Activated naive CD8-positive, alpha-beta T cell treated with anti-CD3 and anti-CD28 coated beads, Interleukin-2, amount 10 ng/mL, durations not matched to agents 7 days and 5 days (primary cell): ENCODE data around the gene MT1X. TPM values are rescaled to one million over a fixed set of nuclear protein-coding genes. Genes with fewer than 3 reads are reported as not detected.

Experiments used
- ATAC-seq: fragments of 150-1000 bp; cut with Tn5 transposase; one replicate; pipeline ENCODE4 v1.10.0; 2021; ENCODE audit warnings: low read depth, moderate library complexity
- POLR2A ChIA-PET: fragments of 350-600 bp; sonication (Branson Sonifier 250); formaldehyde crosslinking; loops from one replicate; lab custom pipeline; 2021; ENCODE audit warnings: antibody characterized with exemption; lab: Charles Lee
- DNase-seq: peaks from one replicate; pipeline ENCODE4 v3.0.0; 2021
- H3K27ac Mint-ChIP-seq: one replicate; pipeline ENCODE4 v1.8.0; 2022; ENCODE audit warnings: mild to moderate bottlenecking, mixed read lengths
- H3K27me3 Mint-ChIP-seq: one replicate; pipeline ENCODE4 v1.8.0; 2022; ENCODE audit warnings: mild to moderate bottlenecking, moderate library complexity, mixed read lengths
- H3K36me3 Mint-ChIP-seq: one replicate; pipeline ENCODE4 v1.8.0; 2021; ENCODE audit warnings: mild to moderate bottlenecking, mixed read lengths
- H3K4me1 Mint-ChIP-seq: one replicate; pipeline ENCODE4 v1.8.0; 2021; ENCODE audit warnings: mixed read lengths
- H3K4me3 Mint-ChIP-seq: one replicate; pipeline ENCODE4 v1.8.0; 2022; ENCODE audit warnings: mild to moderate bottlenecking, moderate library complexity, mixed read lengths
- H3K9me3 Mint-ChIP-seq: one replicate; pipeline ENCODE4 v1.8.0; 2021; ENCODE audit warnings: mixed read lengths
- total RNA-seq, 2 experiments: library from RNA; stranded (reverse); gene quantifications; one replicate each; pipeline ENCODE4 v1.2.3, GENCODE V29; 2021

MT1X gene
- total RNA-seq, 2 experiments from 2014 or later, result 35.0 to 35.4 TPM

- H3K27ac Mint-ChIP-seq, result peak overlapping the region; percentile 26
- ATAC-seq (peak; percentile 1), DNase-seq (no peak)
- no peaks in the 10 kb centered on the region for H3K9me3 Mint-ChIP-seq
- H3K4me3 Mint-ChIP-seq, result peak overlapping the region; percentile 68
- H3K36me3 Mint-ChIP-seq, result no peaks in the 10 kb centered on the region
- H3K27me3 Mint-ChIP-seq, result peaks cover 64% of the 10 kb centered on the region
- POLR2A ChIA-PET, result interaction anchor here (0.8 to 1.7 kb wide), 7 partner anchors 13 to 58 kb away, joined by 5 to 11 read pairs (median 6); partner anchors contain the start of genes MT1E, MT1F and MT1X
- H3K4me1 Mint-ChIP-seq, result peaks cover 17% of the 10 kb centered on the region
Observed at GRCh38 chr16:56643833-56644232, 38.4 kb upstream of the MT1X start.

DNA sequence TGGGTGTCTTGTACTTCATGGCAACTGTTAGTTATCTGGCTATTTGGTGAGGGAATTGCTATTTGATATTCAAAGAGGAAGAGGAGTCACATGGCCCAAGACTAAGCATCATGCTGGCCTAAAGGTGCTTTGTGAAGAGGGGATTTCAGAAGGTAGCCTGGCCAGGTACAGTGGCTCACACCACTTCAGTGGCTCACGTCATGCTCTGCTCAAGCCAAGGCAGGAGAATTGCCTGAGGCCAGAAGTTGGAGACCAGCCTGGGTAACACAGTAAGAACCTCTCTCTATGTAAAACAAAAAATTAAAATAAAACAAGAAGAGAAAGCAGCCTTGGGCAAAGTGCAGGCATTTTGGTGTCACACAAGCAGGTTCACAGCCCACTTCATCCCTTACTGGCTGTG lies 37.0 kb upstream of the MT1X start:
- Mint-ChIP-seq H3K4me3 (no peak overlapping the region), H3K4me1 (peaks cover 17% of the 10 kb centered on the region), H3K27ac (no peak overlapping the region), H3K27me3 (peaks cover 53% of the 10 kb centered on the region), H3K9me3 (no peaks in the 10 kb centered on the region), H3K36me3 (no peaks in the 10 kb centered on the region)
- POLR2A ChIA-PET, result no interaction called here
- DNase-seq (no peak), ATAC-seq (no peak)

DNA sequence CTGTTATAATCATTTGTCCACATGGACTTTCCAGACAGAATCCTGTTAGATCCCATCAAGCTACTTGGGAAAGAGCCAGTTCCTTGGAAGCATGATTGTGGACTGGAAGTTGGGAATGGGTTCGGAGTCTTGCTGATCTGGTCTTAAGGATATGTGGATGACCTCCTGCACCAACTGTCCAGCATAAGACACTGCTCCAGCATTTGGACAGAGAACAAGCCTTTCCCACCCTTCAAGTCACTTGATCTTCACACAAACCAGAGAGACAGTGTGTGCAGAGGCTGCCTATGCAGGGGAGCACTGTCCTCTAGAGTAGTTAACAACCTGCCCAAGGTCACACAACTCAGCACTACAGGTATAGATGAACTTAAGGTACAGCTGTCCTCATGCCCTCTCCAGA lies 36.4 kb upstream of the MT1X start:
- peaks cover 17% of the 10 kb centered on the region for H3K4me1 Mint-ChIP-seq
- no peak overlapping the region for H3K4me3 Mint-ChIP-seq
- ATAC-seq (no peak), DNase-seq (no peak)
- H3K27ac Mint-ChIP-seq, result no peak overlapping the region
- H3K36me3 Mint-ChIP-seq, result no peaks in the 10 kb centered on the region
- H3K9me3 Mint-ChIP-seq, result no peaks in the 10 kb centered on the region
- POLR2A ChIA-PET, result interaction anchor here (1.1 kb wide), 1 partner anchor 11 kb away, joined by 3 read pairs; no protein-coding TSS in a partner anchor
- H3K27me3 Mint-ChIP-seq, result peaks cover 48% of the 10 kb centered on the region

GRCh38 chr16:56647641-56648431 lies 34.4 kb upstream of the MT1X start:
- H3K9me3 Mint-ChIP-seq, result no peaks in the 10 kb centered on the region
- POLR2A ChIA-PET, result no interaction called here
- peaks cover 13% of the 10 kb centered on the region for H3K4me1 Mint-ChIP-seq
- peaks cover 48% of the 10 kb centered on the region for H3K27me3 Mint-ChIP-seq
- no peaks in the 10 kb centered on the region for H3K36me3 Mint-ChIP-seq
- DNase-seq (no peak), ATAC-seq (no peak)
- H3K4me3 Mint-ChIP-seq, result no peak overlapping the region
- no peak overlapping the region for H3K27ac Mint-ChIP-seq

DNA sequence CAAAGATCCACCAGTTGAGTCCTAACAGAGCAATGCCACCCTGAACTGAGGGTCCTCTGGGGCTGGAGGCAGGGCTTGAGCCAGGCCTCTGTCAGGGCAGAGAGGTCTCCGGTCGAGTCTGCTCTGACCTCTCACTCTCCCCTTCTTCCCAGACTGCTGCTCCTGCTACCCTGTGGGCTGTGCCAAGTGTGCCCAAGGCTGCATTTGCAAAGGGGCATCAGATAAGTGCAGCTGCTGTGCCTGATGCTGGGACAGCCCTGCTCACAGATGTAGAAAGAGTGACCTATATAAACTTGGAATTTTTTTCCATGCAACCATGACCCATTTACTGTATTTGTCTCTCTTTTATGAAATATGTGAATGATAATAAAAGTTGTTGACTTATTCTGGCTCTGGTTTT lies 33.0 kb upstream of the MT1X start:
- Mint-ChIP-seq H3K36me3 (no peaks in the 10 kb centered on the region), H3K27ac (no peak overlapping the region), H3K4me3 (no peak overlapping the region), H3K4me1 (peaks cover 1% of the 10 kb centered on the region), H3K27me3 (peaks cover 44% of the 10 kb centered on the region), H3K9me3 (no peaks in the 10 kb centered on the region)
- ATAC-seq (no peak), DNase-seq (no peak)
- POLR2A ChIA-PET, result no interaction called here

DNA sequence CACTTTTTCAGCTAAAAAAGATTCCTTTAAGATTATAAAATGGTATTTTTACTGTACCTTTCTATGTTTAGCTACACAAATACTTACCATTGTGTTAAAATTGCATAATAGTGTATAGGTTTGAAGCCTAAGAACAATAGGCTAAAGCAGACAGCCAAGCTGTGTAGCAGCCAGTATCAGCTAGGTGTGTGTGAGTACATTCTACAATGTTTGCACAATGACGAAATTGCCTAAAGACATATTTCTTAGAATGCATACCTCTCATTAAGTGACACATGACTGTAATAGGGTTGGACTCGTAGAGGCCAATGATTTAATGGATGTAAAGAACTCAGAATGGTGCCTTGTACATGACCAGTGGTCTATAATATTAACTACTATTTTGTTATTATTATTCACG lies 32.5 kb upstream of the MT1X start:
- H3K9me3 Mint-ChIP-seq, result no peaks in the 10 kb centered on the region
- H3K4me3 Mint-ChIP-seq, result no peak overlapping the region
- DNase-seq, result no peak
- H3K4me1 Mint-ChIP-seq, result no peaks in the 10 kb centered on the region
- no peak overlapping the region for H3K27ac Mint-ChIP-seq
- POLR2A ChIA-PET, result no interaction called here
- no peak for ATAC-seq
- peaks cover 39% of the 10 kb centered on the region for H3K27me3 Mint-ChIP-seq
- H3K36me3 Mint-ChIP-seq, result no peaks in the 10 kb centered on the region

DNA sequence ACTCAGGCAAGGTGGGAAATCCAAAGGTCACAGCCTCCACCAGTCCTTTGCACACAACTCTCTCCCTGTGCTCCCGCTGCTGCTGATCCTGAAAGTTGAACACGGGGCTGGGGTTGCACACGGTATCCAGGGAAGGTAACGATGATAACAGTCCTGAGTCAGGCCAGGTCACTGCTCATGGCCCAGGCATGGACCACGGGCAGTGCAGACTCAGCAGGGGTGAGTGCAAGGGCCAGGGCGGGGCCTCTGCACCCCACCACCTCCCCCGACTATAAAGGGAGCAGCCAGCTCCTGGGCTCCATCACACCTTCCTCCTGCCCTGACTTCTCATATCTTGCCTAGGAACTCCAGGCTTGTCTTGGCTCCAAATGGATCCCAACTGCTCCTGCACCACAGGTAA lies 30.7 kb upstream of the MT1X start, which contains the start of gene MT1B:
TSS of gene MT1B (plus strand) at position 301 of the 400 bp plus-strand sequence. CDS start at position 369, 68 bp downstream.
- H3K27ac Mint-ChIP-seq, result no peak within 1 kb of the TSS
- ATAC-seq (no peak), DNase-seq (no peak)
- H3K9me3 Mint-ChIP-seq, result no peaks in the 10 kb centered on the region
- no peak within 1 kb of the TSS for H3K4me3 Mint-ChIP-seq
- POLR2A ChIA-PET, result no interaction called here
- peaks cover 27% of the 10 kb centered on the region for H3K27me3 Mint-ChIP-seq
- H3K36me3 Mint-ChIP-seq, result no peaks in the 10 kb centered on the region
- no peaks in the 10 kb centered on the region for H3K4me1 Mint-ChIP-seq

GRCh38 chr16:56652600-56652999 lies 29.7 kb upstream of the MT1X start:
- Mint-ChIP-seq H3K27ac (no peak overlapping the region), H3K4me1 (peaks cover 3% of the 10 kb centered on the region), H3K27me3 (peaks cover 20% of the 10 kb centered on the region), H3K4me3 (no peak overlapping the region), H3K36me3 (no peaks in the 10 kb centered on the region), H3K9me3 (no peaks in the 10 kb centered on the region)
- DNase-seq (no peak), ATAC-seq (no peak)
- POLR2A ChIA-PET, result interaction anchor here (1.6 kb wide), 1 partner anchor 9 kb away, joined by 3 read pairs; no protein-coding TSS in a partner anchor

DNA sequence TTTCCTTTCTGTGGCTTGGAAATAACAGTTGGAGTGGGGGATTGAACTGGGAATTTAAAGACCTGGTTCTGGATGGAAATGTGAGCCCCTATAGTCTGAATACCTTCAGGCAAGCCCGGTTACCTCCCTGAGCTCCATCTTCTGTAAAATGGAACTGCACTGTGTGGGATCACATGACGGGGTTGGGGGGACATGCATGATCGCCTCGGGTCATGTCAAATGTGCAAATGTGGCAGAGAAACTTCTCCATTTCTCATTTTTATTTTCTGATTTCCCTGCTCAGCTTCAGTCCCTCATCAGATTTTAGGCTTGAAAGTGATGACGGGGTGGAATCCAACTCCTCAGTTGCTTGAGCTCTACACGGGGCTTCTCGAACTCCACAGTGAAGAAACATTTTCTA lies 29.1 kb upstream of the MT1X start:
- POLR2A ChIA-PET, result interaction anchor here (1.6 kb wide), 1 partner anchor 9 kb away, joined by 3 read pairs; no protein-coding TSS in a partner anchor
- Mint-ChIP-seq H3K27me3 (peaks cover 16% of the 10 kb centered on the region), H3K4me3 (no peak overlapping the region)

GRCh38 chr16:56657555-56658326 lies 24.5 kb upstream of the MT1X start, which contains the start of gene MT1F:
TSS of gene MT1F (plus strand) at chr16:56657959. CDS start at chr16:56658059, 100 bp downstream.
- H3K27ac Mint-ChIP-seq, result peak within 1 kb of the TSS; percentile 92
- DNase-seq (peak; percentile 82), ATAC-seq (peak; percentile 87)
- peaks cover 17% of the 10 kb centered on the region for H3K4me1 Mint-ChIP-seq
- H3K9me3 Mint-ChIP-seq, result no peaks in the 10 kb centered on the region
- no peaks in the 10 kb centered on the region for H3K36me3 Mint-ChIP-seq
- no peaks in the 10 kb centered on the region for H3K27me3 Mint-ChIP-seq
- POLR2A ChIA-PET, result interaction anchor here (1.0 to 1.8 kb wide), 6 partner anchors 10 to 49 kb away, joined by 3 to 6 read pairs (median 4); partner anchors contain the start of genes MT1G, MT1X and MT2A
- H3K4me3 Mint-ChIP-seq, result peak within 1 kb of the TSS; percentile 95

More for the DNA sequence above, 29.1 kb upstream of the MT1X start:
- ATAC-seq, result no peak
- peaks cover 7% of the 10 kb centered on the region for H3K4me1 Mint-ChIP-seq
- H3K9me3 Mint-ChIP-seq, result no peaks in the 10 kb centered on the region
- no peak for DNase-seq
- H3K36me3 Mint-ChIP-seq, result no peaks in the 10 kb centered on the region
- no peak overlapping the region for H3K27ac Mint-ChIP-seq

DNA sequence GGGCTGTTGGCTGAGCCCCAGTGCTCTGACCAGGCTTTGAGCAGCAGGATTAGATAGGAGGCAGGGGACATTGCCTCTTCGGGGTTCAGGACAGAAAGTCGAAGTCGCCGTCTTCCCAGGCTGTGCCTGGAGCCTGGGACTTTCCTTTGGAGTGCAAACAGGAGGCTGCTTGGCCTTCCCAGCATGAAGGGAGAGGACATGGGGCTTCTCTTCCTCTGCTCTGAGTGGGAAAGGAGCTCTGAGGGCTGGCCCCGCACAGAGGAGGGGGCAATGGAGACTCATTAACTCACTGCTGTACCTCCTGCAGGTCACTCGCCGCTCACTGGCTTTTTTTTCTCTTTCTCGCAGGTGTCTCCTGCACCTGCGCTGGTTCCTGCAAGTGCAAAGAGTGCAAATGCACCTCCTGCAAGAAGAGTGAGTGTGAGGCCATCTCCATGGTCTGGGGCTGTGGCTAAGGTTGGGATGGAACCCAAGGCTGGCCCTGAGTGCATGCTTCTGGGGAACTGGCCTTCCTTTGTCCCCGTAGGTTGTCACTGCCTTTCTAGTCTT lies 23.9 kb upstream of the MT1X start:
- DNase-seq, result no peak
- Mint-ChIP-seq H3K27me3 (no peaks in the 10 kb centered on the region), H3K9me3 (no peaks in the 10 kb centered on the region), H3K36me3 (no peaks in the 10 kb centered on the region), H3K4me3 (peak overlapping the region; percentile 95), H3K27ac (peak overlapping the region; percentile 92), H3K4me1 (peaks cover 19% of the 10 kb centered on the region)
- POLR2A ChIA-PET, result interaction anchor here (1.0 to 1.8 kb wide), 4 partner anchors 9 to 18 kb away, joined by 3 to 6 read pairs (median 4); partner anchors contain the start of gene MT1G
- ATAC-seq, result no peak

- peaks cover 20% of the 10 kb centered on the region for H3K27me3 Mint-ChIP-seq
Observed at GRCh38 chr16:56662357-56663354, 19.6 kb upstream of the MT1X start.

More at GRCh38 chr16:56662357-56663354, 19.6 kb upstream of the MT1X start:
- H3K36me3 Mint-ChIP-seq, result no peaks in the 10 kb centered on the region
- H3K4me3 Mint-ChIP-seq, result peak overlapping the region; percentile 85
- POLR2A ChIA-PET, result interaction anchor here (0.7 to 1.3 kb wide), 8 partner anchors 10 to 54 kb away, joined by 3 to 6 read pairs (median 3); partner anchors contain the start of genes MT1E, MT1X and MT2A
- peak; percentile 60 for DNase-seq
- peak overlapping the region; percentile 81 for H3K27ac Mint-ChIP-seq
- H3K4me1 Mint-ChIP-seq, result peaks cover 26% of the 10 kb centered on the region
- ATAC-seq, result peak; percentile 65
- H3K9me3 Mint-ChIP-seq, result no peaks in the 10 kb centered on the region
